GM21390 (cell line): ENCODE measurements around the gene ST6GALNAC1.
"Not testable (repeated sequence)": the region's sequence is repeated elsewhere in the genome, so short reads cannot be mapped to it uniquely, and the experiment has no call there.

Experiments
- ATAC-seq: cut with Tn5 transposase; IDR thresholded peaks from one replicate; pipeline ENCODE4 v1.9.1; 2021; ENCODE audit not compliant: unreplicated experiment

The ST6GALNAC1 gene

GRCh38 chr17:76644995-76645394 is 1.4 kb upstream of the ST6GALNAC1 start:
- ATAC-seq: no peak

GRCh38 chr17:76642994-76643393 is 563 bp downstream of the ST6GALNAC1 start:
- no peak for ATAC-seq

GRCh38 chr17:76642032-76642561 is 1.5 kb downstream of the ST6GALNAC1 start:
- no peak for ATAC-seq

- no peak for ATAC-seq
Observed at GRCh38 chr17:76641501-76641900, 2.1 kb downstream of the ST6GALNAC1 start.

DNA sequence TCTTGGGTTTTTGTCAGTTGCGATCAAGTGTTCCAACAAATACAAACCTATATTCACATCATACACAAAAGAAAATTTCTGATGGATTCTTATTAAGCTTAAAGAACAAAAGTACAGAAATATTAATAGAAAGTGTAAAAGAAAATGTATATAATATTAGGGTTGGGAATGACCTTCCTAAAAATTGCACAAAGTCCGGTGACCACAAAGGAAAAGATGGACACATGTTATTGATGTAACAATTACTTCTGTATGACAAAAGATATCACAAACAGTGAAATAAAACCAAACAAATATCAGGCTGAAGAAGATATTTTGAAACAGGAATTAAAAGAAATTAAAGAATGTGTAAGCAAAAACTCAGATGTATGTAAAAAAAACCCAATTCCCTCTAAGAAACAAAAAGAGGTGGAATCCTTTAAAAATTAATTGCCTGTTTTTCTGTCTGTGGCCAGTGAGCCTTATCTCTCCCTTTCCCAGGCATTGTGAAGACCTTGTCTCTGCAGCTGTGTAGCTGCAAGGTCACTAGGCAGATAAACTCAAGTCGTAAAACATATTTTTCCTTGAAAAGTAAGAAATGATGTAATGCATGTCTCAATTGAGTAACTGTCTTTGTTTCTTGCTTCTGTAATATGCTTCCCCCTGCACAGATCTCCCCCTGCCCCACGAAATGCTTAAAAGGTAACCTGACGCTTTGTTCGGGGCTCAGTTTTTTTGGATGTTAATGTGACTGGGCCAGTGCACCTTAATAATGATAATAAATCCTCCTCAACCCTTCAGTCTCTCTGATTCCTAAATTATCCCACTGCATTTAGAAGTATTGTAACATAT is 2.8 kb downstream of the ST6GALNAC1 start:
- ATAC-seq: no peak

DNA sequence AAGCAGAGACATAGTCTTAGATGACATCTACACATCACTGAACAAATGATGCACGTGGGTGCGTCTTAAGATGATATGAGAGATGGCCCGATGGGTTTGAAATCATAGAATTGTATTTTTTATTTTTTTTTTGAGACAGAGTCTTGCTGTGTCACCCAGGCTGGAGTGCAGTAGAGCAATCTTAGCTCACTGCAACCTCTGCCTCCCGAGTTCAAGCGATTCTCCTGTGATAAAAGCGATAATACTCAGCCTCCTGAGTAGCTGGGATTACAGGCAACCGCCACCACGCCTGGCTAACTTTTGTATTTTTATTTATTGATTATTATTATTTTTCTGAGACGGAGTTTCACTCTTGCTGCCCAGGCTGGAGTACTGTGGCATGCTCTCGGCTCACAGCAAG is 5.3 kb downstream of the ST6GALNAC1 start:
- ATAC-seq: no peak

DNA sequence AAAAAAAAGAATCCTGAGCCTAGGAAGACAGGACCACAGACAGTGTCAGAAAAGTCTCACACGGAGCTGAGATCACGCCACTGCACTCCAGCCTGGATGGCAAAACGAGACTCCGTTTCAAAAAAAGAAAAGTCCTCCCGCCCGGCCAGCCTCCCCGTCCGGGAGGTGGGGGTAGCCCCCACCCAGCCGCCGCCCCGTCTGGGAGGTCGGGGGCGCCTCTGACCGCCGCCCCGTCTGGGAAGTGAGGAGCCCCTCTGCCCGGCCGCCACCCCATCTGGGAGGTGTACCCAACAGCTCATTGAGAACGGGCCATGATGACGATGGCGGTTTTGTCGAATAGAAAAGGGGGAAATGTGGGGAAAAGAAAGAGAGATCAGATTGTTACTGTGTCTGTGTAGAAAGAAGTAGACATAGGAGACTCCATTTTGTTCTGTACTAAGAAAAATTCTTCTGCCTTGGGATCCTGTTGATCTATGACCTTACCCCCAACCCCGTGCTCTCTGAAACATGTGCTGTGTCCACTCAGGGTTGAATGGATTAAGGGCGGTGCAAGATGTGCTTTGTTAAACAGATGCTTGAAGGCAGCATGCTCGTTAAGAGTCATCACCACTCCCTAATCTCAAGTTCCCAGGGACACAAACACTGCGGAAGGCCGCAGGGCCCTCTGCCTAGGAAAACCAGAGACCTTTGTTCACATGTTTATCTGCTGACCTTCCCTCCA is 6.9 kb downstream of the ST6GALNAC1 start:
- ATAC-seq: not testable (repeated sequence)

GRCh38 chr17:76635659-76636360 is 7.7 kb downstream of the ST6GALNAC1 start:
- no peak for ATAC-seq

DNA sequence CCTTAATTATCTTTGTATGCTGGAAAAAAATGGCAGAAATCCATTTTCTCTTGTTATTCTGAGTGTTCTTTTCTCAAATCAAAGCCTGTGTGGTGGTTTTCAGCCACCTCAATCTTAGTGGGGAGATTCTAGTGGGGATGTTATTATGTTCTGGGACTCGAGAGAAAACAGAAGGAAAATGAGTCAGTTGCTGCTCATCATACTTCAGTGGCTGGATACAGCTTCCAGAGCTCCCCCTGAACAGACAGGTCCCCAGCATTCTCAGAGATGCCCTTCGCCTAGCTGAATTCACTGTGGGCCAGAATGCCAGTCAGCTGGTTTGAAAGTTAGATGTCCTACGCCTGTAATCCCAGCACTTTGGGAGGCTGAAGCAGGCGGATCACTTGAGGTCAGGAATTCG is 8.5 kb downstream of the ST6GALNAC1 start:
- ATAC-seq: no peak

DNA sequence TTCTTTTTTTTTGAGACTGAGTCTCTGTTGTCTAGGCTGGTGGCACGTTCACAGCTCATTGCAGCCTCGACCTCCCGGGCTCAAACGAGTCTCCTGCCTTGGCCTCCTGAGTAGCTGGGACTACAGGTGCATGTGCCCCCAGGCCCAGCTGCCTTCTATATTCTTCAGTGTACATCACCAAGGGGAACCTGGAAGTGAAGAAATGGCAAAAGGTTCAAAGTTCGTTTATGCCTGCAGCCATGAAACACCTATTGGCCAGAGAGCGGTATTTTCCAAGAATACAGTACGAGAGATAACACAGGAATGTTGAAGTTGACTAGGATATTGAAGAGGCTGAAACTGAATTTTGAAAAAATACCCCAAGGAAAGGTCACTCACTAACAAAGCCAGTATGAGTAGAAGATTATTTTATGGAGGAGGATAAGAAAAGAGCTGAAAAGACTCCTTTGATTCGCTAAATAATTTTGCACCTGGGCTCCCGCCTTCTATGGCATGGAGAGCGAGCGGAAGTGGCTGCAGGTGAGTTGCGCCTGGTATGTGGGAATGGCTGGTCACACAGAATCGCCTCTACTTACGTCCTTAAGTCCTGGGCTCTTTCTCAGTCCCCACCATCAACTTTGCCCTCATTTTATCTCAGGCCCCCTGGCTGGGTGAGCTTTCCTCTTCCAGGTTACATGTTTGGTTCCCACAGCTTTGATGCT is 9.8 kb downstream of the ST6GALNAC1 start:
- ATAC-seq: no peak

DNA sequence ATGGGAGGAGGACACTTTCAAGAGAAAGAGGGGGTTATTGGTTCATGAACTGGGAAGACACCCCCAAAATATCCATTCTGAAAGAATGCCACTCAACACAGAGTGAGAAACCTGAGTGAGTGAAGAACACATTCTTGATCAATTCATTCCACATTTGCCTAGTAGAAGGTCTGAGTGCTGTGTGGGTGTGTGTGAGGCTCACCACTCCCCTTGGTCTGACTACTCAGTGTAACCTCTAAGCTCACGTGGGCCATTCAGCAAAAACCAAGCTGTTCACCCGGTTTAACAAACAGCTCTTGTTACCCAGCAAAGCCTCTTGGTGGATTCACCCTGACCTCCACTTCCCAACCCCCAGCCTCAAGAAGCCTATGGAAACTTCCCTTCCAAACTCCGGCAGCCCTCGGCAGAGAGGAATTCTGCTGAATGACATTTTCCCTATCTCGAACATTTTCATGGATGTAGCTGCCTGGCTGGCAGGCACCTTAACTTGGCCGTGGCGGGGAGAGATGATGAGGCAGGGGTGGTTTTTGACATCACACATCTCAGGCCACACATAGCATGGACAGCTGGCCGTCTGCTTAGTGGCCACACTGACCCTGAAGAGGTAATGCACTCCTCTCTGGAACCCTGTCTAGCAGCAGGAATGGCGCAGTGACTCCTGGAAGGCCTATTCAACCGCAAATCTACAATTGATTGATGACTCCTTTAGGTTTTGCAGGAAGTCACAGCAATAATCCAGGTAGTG is 11.6 kb downstream of the ST6GALNAC1 start:
- no peak for ATAC-seq

DNA sequence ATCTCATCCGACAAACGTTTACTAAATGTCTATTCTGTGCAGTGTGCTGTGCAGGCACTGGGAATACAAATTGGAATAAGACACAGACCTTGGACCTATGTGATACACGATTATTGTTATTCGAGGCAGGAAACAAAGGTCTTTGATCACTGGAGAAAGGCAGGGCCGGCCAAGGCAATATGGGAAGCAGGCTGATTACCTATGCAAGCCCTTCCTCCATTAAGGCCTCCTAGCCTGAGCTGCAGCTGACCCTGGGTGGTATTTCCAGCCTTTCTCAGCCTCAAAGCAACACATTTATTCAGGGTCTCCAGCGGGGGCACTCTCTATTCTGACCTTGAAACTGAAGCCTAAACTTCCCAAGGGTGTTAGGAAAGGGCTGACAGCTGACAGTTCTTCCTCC is 13.4 kb downstream of the ST6GALNAC1 start:
- ATAC-seq: no peak

GRCh38 chr17:76627510-76627909 is 16.0 kb downstream of the ST6GALNAC1 start:
- no peak for ATAC-seq

DNA sequence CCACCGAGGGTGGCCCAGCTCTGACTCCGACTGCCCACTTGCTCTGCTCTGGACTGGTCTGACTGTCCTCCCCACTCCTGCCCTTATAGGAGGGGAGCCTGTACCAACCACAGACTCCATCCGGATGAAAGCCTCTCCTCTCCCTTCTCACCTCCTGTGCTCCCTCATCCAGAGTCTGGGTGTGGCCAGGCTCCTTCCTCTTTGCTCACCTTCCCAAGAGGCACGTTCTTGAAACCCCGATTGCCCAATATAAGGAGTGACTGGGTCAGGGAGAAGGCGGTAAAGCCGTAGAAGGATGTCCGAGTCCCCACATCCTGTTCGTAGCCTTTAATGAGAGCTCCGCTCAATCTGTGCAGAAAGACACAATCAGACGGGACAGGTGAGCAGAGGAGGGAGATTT is 17.1 kb downstream of the ST6GALNAC1 start:
- ATAC-seq: no peak

DNA sequence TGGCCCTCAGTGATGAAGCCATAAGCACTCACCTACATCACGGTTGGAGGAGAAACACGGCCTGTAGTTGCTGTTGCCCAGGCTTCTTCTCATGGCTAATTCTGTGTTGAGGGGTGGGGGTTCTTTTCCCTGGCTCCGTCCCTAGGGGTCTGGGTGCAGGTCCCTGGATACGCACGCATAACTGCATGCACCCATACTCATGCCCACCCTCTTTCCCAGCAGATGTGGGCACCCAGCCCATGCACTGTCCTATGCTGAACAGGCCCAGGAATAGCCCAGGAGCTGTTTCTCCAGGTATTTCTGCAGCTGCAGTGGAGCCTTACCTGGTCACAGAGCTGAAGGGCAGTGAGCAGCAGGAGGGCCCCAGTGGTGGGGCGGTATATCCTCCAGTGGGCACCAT is 18.1 kb downstream of the ST6GALNAC1 start:
- ATAC-seq: no peak

- no peak for ATAC-seq
Observed at GRCh38 chr17:76623271-76624146, 20.0 kb downstream of the ST6GALNAC1 start.

DNA sequence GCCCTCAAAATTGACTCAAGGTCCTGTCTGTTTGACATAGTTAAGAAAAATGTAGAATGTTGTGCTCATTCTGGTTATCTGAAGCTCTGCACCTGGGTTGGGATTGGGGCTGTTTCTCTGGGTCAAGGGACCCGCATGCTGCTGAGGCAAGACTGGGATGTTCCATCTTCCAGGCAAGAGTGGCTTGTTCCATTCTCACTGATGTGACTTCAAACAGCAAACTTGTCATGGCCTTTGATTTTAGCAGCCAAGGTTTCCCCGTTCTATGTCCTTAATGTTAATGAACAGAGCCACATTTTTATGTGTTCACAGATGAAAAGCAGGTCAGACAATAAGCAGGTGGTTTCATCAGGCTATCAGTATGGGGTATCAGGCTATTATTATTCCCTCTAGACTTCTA is 25.7 kb downstream of the ST6GALNAC1 start:
- no peak for ATAC-seq

- no peak for ATAC-seq
Observed at GRCh38 chr17:76614912-76615617, 28.5 kb downstream of the ST6GALNAC1 start.
